Muscle layer of duodenum (tissue), 2 donors: ENCODE results near the gene A3GALT2.

Experiments
- H3K27ac ChIP-seq: one replicate; pipeline ENCODE4 v1.7.0; 2013; ENCODE audit warnings: mild to moderate bottlenecking, low read length
- H3K27me3 ChIP-seq: one replicate; pipeline ENCODE4 v1.7.0; 2013; ENCODE audit warnings: low read depth, mild to moderate bottlenecking, control low read depth, low read length
- H3K36me3 ChIP-seq, 2 donors: one replicate each; pipeline ENCODE4 v1.7.0; 2013; ENCODE audit warnings: low read length in 2 of 2, control low read depth in 1 of 2, mild to moderate bottlenecking in 1 of 2; ENCODE audit not compliant: insufficient read depth in 2 of 2, control insufficient read depth in 1 of 2
- H3K4me1 ChIP-seq, 2 donors: one replicate each; pipeline ENCODE4 v1.7.0; 2013; ENCODE audit warnings: low read length in 2 of 2, mild to moderate bottlenecking in 2 of 2, control low read depth in 1 of 2, moderate library complexity in 1 of 2; ENCODE audit not compliant: insufficient read depth in 2 of 2, control insufficient read depth in 1 of 2
- H3K4me3 ChIP-seq, 2 donors: one replicate each; pipeline ENCODE4 v1.7.0; 2013; ENCODE audit warnings: low read length in 2 of 2, low read depth in 1 of 2, mild to moderate bottlenecking in 1 of 2
- H3K9me3 ChIP-seq, 2 donors: one replicate each; pipeline ENCODE4 v1.7.0; 2013; ENCODE audit warnings: low read length in 2 of 2, control low read depth in 1 of 2, mild to moderate bottlenecking in 1 of 2; ENCODE audit not compliant: control insufficient read depth in 1 of 2
- donor health status: healthy.

A3GALT2 gene

DNA sequence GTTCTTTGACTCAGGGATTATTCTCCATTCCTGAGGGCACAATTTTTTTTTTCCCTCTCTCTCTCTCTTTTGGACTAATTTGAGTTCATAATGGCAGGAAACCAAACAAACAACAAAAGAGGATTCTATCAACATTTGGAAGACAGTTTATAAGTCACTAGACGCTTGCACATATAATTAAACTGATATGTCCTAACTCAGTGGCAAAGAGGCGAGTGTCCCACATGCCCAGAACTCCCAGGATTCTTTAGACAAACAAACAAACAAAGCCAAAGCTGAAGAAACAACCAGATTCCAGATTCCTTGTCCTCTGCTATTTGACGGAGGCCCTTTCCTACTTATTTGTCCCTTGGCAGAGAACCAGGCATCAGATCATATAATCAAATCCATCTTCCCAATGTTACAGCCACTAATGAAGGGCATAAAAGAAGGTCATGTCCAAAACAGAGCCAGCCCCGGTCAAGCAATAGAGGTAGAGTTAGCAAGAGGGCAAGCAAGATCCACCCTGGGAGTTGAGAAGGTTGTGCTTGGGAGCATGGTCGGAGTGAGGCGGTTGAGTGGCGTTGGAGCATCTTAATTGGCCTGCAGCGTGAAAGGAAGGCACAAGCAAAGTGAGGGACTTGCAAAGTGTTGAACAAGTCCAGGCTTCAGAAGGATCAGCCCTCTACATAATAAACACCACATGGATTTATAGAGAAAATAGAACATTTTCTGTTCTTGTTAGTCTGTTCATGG is 34.3 kb downstream of the A3GALT2 start:
- no peak overlapping the region for H3K4me3 ChIP-seq
- no peaks in the 10 kb centered on the region for H3K9me3 ChIP-seq
- no peak overlapping the region for H3K27ac ChIP-seq
- H3K27me3 ChIP-seq: no peaks in the 10 kb centered on the region
- H3K36me3 ChIP-seq: peaks cover 5 to 21% of the 10 kb centered on the region in 2 donors
- peaks cover 0 to 4% of the 10 kb centered on the region in 2 donors for H3K4me1 ChIP-seq

DNA sequence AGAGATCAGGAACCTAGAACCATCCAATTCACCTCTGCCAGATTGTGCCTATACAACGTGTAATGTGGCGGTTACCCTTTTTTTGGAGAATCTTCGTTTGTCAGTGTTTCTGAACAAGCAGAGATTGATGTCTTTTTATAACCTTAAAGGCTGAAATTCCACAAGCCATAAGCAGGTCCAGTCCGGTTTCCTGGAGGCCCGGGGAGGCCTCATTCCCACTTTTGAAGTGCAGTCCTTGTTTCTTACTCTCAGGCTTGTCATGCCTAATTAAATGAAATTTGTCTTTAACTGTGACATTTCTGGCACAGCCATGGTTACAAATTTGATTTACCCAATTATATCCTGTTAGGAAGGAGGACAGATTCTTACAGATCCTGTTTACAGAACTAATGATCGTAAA is 36.8 kb downstream of the A3GALT2 start:
- Histone ChIP-seq H3K27me3 (no peaks in the 10 kb centered on the region), H3K4me1 (peaks cover 0 to 2% of the 10 kb centered on the region in 2 donors), H3K36me3 (peaks cover 10 to 35% of the 10 kb centered on the region in 2 donors), H3K9me3 (no peaks in the 10 kb centered on the region), H3K4me3 (no peak overlapping the region), H3K27ac (no peak overlapping the region)

DNA sequence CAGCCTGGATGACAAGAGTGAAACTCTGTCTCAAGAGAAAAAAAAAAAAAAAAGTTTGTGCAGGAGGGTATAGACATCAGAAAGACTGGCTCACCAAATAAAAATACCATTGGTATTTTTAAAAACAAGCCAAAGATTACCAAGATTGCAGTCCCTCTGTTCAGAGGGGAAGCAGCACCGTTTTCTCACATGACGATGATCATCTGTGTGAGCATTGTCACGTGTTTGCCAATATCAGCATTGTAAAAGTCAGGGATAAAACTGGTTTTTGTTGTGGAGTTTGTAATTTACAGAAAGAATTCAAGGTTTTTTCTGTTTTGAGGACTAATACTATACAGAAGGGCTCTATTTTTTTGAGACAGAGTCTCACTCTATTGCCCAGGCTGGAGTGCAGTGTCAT is 38.1 kb downstream of the A3GALT2 start:
- Histone ChIP-seq H3K36me3 (peaks cover 10 to 32% of the 10 kb centered on the region in 2 donors), H3K27ac (no peak overlapping the region), H3K27me3 (no peaks in the 10 kb centered on the region), H3K4me3 (no peak overlapping the region), H3K9me3 (no peaks in the 10 kb centered on the region), H3K4me1 (no peaks in the 10 kb centered on the region)

DNA sequence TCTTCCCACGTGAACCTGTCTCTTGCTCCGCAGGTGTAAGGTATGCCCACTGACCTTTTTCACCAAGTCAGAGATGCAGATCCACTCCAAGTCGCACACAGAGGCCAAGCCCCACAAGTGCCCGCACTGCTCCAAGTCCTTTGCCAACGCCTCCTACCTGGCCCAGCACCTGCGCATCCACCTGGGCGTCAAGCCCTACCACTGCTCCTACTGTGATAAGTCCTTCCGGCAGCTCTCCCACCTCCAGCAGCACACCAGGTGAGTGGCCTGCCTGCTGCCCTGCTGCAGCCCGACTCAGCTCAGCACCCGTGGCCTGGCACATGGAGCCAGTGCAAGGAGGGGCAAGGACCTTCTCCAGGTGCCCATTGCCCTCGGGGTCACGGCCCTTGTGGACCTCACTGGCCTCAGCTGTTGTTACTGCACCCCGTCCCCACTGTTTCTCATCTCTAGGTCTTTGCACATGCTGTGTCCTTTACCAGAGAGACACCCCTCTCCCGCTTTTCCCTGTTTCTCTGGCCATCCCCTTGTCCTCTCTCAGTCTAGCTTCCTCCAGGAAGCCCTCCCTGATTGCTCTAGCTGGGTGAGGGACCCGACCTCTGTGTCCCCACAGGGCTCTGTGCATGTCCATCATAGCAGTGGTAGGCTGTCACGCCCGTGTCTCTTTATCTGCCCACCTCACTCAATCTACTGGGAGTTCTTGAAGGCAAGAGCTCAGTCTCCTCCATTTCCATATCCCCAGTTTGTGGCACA is 39.2 kb downstream of the A3GALT2 start:
- no peak overlapping the region for H3K4me3 ChIP-seq
- H3K36me3 ChIP-seq: peaks cover 18 to 43% of the 10 kb centered on the region in 2 donors
- H3K4me1 ChIP-seq: no peaks in the 10 kb centered on the region
- H3K27me3 ChIP-seq: no peaks in the 10 kb centered on the region
- no peaks in the 10 kb centered on the region for H3K9me3 ChIP-seq
- no peak overlapping the region for H3K27ac ChIP-seq

DNA sequence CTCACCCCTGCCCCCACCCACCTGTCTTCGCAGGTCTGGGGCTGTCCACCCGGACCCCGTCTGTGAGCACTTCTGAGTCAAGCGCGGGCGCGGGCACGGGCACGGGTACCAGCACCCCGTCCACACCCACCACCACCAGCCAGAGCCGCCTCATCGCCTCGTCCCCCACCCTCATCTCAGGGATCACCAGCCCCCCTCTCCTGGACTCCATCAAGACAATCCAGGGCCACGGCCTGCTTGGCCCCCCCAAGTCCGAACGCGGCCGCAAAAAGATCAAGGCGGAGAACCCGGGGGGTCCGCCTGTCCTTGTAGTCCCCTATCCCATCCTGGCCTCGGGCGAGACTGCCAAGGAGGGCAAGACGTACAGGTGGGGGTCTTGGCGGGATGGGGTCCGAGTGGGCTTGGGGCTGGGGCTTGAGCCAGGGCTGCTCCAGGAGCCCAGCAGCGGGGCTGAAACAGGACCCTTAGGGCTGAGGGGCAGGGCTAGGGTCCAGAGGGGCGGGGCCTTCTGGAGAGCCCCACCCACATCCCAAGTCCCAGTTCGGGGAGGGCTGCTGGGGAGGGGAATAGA is 40.7 kb downstream of the A3GALT2 start:
- Histone ChIP-seq H3K4me1 (no peaks in the 10 kb centered on the region), H3K27ac (no peak overlapping the region), H3K36me3 (peaks cover 20 to 51% of the 10 kb centered on the region in 2 donors)

DNA sequence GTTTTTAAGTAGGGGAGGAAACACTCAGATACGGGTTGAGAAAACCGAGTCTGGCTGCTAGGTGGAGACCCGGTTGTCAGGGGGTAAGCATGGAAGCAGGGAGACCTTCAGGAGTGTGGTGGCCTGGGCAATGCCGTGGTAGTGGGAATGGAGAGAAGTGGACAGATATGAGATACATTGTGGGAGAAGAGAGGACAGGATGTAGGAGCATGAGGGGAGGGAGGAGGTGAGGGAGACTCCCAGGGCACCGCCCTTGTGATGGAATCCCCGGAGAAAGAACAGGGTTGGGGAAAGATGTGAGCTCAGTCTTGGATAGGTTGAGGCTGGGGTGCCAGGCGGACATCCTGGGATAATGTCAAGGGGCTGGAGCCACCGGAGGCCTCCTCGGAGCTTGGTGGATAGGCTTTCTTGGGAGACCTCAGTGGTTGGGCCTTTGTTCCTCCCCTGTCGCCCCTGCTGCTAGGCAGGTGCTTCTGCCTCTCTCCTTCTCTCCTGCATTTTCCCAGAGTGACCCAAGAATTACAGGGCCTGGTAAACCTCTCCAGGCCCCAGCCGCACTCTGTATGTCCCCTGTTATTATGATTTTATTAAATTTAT is 43.3 kb downstream of the A3GALT2 start:
- Histone ChIP-seq H3K27me3 (no peaks in the 10 kb centered on the region), H3K9me3 (no peaks in the 10 kb centered on the region), H3K4me3 (no peak overlapping the region), H3K4me1 (no peaks in the 10 kb centered on the region), H3K36me3 (peaks cover 20 to 46% of the 10 kb centered on the region in 2 donors), H3K27ac (no peak overlapping the region)

More for the DNA sequence above, 40.7 kb downstream of the A3GALT2 start:
- Histone ChIP-seq H3K4me3 (no peak overlapping the region), H3K27me3 (no peaks in the 10 kb centered on the region), H3K9me3 (no peaks in the 10 kb centered on the region)

DNA sequence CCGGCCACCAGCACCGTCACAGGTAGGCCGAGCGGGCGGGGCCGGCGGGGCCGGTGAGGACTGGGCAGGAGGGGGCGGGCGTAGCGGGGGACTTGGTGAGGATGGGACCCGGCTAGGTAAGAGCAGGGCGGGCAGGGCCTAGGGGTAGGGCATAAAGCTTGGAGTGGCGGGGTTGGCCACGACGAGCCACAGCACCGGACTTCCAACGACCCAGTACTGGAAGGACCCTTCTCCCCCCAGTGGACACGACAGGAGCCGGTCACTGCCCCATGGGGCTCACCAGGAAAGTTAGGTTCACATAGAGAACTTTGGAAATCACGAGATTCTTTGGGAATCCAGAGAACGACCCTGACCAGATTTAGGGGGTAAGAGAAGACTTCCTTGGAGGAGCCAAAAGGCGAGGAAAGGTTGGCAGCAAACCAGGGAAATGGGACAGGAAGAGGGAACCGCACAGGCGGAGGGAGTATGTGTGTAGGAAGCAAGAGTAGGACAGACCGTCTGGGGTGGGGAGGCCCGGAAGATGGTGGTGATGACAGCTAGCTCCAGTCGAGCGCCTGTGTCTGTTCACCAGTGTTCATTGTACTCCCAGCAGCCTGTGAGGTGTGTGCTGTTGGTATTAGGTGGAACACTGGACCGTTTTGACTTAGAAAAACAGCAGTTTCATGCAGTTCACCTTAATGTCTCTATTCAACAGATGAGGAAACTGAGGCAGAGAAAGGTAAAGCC is 44.2 kb downstream of the A3GALT2 start:
- Histone ChIP-seq H3K36me3 (peaks cover 16 to 42% of the 10 kb centered on the region in 2 donors), H3K9me3 (no peaks in the 10 kb centered on the region)

DNA sequence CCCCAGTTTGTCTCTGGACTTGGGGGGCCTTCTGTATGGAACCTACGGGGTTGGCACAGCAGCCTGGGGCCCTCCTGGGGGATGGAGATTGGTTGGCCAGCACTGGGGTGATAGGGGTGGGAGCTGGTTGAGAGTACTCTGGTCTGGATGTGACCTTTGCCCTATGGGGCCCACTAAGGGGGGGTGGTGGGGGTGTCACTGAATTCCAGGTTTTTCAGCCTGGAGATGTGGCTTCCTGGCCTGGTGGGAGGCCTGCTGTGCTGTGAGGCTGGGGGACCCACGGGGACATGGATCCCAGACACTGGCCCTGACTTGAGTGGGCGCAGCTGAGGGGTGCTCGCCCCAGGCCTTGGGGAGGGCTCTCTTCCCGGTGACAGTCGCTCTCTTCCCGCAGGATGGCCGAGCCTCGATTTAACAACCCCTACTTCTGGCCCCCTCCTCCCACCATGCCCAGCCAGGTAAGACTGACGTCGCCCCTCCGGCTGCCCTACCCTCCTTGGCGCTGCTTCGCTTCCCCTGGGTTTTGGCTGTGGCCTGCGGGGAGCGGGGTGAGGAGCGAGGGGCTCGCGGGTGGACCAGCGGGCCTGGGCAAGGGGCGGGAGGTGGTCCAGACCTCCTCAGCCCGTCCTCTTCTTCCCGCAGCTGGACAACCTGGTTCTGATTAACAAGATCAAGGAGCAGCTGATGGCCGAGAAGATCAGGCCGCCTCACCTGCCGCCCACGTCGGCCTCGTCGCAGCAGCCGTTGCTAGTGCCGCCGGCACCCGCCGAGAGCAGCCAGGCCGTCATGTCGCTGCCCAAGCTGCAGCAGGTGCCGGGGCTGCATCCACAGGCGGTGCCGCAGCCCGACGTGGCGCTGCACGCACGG is 45.0 kb downstream of the A3GALT2 start:
- Histone ChIP-seq H3K9me3 (no peaks in the 10 kb centered on the region), H3K4me3 (no peak overlapping the region), H3K27me3 (no peaks in the 10 kb centered on the region), H3K36me3 (peaks cover 9 to 34% of the 10 kb centered on the region in 2 donors), H3K4me1 (no peaks in the 10 kb centered on the region), H3K27ac (no peak overlapping the region)

More for the DNA sequence above, 44.2 kb downstream of the A3GALT2 start:
- no peak overlapping the region for H3K4me3 ChIP-seq
- H3K4me1 ChIP-seq: no peaks in the 10 kb centered on the region
- H3K27me3 ChIP-seq: no peaks in the 10 kb centered on the region
- no peak overlapping the region for H3K27ac ChIP-seq

DNA sequence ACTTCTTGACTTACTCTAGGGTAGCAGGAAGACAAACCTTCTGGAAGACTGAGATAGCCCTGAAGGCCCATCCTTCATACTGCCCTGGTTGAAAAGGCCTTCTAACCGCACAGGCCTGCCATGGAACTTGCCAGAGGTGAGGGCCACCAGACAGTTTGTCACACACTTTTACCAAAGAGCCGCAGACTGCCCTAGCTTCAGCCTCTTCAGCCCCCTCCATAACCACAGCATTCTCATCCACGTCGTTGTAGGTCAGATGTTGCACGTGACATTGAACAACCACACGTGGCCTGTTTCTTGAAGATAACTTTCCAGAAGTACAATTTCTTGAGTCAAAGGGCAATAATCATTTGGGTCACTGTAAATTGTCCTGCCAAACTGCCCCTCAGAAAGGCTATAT is 45.7 kb downstream of the A3GALT2 start:
- Histone ChIP-seq H3K27me3 (no peaks in the 10 kb centered on the region), H3K27ac (no peak overlapping the region), H3K36me3 (peaks cover 12 to 27% of the 10 kb centered on the region in 2 donors), H3K9me3 (no peaks in the 10 kb centered on the region), H3K4me3 (no peak overlapping the region), H3K4me1 (no peaks in the 10 kb centered on the region)

DNA sequence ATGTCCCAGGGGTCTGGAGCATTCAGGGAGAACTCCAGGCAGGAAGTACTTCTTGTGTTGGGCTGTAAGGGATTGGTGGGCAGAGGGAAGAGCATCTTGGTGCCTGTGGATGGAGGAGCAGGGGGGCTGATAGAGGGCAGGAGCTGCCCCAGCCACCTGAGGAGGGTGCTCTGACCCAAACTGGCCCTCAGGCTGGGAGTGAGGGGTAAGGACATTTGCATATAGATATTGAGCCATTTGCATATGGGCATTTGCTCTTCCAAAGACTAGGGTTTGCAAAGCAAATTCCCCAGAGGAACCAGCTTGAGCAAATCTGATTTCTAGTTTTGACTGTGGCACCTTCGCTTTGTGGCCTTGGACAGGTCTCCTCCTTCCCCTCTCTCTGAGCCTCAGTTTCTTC is 46.5 kb downstream of the A3GALT2 start:
- no peaks in the 10 kb centered on the region for H3K9me3 ChIP-seq
- H3K27ac ChIP-seq: no peak overlapping the region
- peaks cover 12 to 20% of the 10 kb centered on the region in 2 donors for H3K36me3 ChIP-seq
- H3K4me1 ChIP-seq: no peaks in the 10 kb centered on the region
- H3K27me3 ChIP-seq: no peaks in the 10 kb centered on the region
- H3K4me3 ChIP-seq: no peak overlapping the region
